ENCODE measurements around the gene PLCD3. TPM values are rescaled to one million over a fixed set of nuclear protein-coding genes. Genes with fewer than 3 reads are reported as not detected.

Gene PLCD3
- polyA plus RNA-seq, 1 experiment, result 81.6 TPM

DNA sequence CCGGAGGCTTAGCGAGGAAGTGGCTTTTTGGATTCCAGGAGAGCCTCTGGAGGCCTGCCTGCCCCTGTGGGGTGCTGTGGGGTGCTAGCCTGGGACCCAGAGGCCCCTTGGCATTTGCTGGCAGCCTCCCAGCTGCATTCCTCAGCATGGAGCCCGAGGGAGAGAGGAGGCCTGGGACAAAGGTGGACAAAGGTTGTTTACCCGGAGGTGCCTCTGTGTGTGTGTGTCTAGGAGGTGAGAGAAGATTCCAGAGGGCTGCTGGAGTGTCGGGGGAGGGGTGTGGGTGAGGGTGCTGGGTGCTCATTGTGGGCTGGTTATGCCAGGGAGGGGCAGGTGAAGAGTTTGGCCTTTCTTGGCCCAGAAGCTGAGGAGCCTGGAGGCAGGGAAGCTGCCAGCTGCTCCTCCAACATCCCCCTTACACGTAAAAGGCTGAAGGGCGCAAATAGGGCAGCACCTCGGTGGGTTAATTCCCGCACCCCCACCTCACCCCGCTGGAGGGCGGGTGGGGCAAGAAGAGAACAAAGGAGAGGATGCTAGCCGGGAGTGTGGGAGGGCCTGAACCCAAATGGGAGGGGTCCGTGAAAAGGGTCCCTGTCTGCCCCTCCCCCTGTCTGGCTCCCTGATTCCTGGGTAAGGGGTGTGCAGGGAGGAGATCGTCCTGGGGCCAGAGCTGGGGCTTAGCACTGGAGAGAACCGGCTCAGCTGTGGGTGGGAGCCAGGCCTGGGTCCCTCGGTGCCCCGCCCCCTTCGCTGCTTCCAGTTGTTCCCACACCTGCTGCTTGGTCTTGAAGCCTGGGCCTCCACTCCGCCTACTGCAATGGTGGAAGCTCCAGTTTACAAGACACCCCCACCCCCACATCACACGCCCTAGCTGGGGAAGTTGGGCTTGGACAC is 39.3 kb upstream of the PLCD3 start:
- TF ChIP-seq, protein P1, sequence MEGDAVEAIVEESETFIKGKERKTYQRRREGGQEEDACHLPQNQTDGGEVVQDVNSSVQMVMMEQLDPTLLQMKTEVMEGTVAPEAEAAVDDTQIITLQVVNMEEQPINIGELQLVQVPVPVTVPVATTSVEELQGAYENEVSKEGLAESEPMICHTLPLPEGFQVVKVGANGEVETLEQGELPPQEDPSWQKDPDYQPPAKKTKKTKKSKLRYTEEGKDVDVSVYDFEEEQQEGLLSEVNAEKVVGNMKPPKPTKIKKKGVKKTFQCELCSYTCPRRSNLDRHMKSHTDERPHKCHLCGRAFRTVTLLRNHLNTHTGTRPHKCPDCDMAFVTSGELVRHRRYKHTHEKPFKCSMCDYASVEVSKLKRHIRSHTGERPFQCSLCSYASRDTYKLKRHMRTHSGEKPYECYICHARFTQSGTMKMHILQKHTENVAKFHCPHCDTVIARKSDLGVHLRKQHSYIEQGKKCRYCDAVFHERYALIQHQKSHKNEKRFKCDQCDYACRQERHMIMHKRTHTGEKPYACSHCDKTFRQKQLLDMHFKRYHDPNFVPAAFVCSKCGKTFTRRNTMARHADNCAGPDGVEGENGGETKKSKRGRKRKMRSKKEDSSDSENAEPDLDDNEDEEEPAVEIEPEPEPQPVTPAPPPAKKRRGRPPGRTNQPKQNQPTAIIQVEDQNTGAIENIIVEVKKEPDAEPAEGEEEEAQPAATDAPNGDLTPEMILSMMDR (IDR thresholded peaks at IDR 0.05; ENCODE audit: insufficient read depth, low read depth, low read length), result no peak
- DNase-seq (ENCODE audit: low read depth), result no peak
- ChIA-PET CTCF (interaction anchor here (0.7 to 10.2 kb wide), 6 partner anchors 10 to 64 kb away, joined by 3 to 62 read pairs (median 10); partner anchors contain the start of genes ACBD4, HEXIM1 and HEXIM2), POLR2A (interaction anchor here (0.7 kb wide), 2 partner anchors 20 to 471 kb away, joined by 3 read pairs; no protein-coding TSS in a partner anchor)
- no peaks in the 10 kb centered on the region for H3K27me3 ChIP-seq (ENCODE audit: control insufficient read depth, insufficient read depth, low read length)
- peak overlapping the region; percentile 18 for H3K4me3 ChIP-seq (ENCODE audit: low read depth, low read length)
- peaks cover 1% of the 10 kb centered on the region; the same call in 1 of the 2 replicates for H3K36me3 ChIP-seq (ENCODE audit: control insufficient read depth, insufficient read depth, low read length)

DNA sequence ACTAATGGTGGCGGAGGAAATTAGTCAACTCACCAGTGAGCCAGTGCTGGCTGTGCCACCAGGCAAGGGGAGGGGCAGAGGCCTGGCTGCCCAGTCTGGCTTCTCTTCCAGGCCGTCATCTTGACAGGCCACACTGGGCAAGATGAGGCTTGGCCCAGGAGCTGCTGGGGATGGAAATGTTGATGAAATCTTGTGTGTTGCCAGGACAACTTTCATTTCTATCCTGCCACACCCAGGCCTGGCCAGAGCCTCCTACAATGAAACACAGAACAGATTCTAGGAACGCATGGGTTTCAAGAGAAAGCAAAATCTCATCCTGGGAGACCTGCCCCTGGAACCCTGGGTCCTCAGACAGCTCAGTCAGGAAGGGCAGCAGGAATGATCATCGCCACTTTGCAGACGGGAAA is 38.6 kb upstream of the PLCD3 start:
- peak; percentile 73 for DNase-seq (ENCODE audit: low read depth)
- TF ChIP-seq, protein P1 (IDR thresholded peaks at IDR 0.05; ENCODE audit: insufficient read depth, low read depth, low read length), result no peak

DNA sequence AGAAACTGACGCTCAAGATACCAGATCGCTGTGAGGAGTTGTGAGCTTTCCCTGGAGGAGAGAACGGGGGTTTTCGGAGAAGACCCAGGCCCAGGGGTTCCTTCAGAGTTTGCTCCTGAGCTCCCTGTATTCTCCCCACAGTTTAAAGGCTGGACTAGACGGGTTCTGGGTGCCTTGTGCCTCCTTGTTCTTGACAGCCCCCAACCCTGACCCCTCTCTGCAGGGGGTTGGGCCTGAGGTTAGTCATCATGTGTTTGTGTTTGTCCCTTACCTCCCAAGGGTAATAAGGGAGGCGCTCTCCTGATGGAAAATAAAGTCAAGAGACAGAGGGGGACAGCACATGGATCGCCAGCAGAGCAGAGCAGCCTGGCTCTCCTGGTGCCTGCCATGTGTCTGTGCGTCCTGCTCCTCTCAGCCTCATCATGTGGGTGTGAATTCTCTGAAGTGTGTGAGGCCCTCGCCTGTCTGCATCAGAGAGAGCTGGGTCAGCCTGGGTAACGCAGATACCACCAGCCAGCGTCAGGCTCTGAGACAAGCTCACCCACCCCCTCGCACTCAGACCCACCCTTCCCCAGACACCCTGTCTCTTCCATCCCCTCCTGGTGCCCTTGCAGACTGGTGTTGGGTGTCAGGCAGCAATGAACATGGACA is 38.1 kb upstream of the PLCD3 start:
- CTCF ChIA-PET, result interaction anchor here (0.5 to 10.2 kb wide), 6 partner anchors 9 to 724 kb away, joined by 4 to 62 read pairs (median 10); partner anchors contain the start of genes ACBD4, HEXIM1 and HEXIM2
- Histone ChIP-seq H3K4me3 (ENCODE audit: low read depth, low read length) (no peak overlapping the region), H3K36me3 (ENCODE audit: control insufficient read depth, insufficient read depth, low read length) (peaks cover 1% of the 10 kb centered on the region; the same call in 1 of the 2 replicates), H3K27me3 (ENCODE audit: control insufficient read depth, insufficient read depth, low read length) (no peaks in the 10 kb centered on the region)
- TF ChIP-seq, protein P1 (IDR thresholded peaks at IDR 0.05; ENCODE audit: insufficient read depth, low read depth, low read length), result no peak
- POLR2A ChIA-PET, result interaction anchor here (0.7 kb wide), 1 partner anchor 473 kb away, joined by 3 read pairs; no protein-coding TSS in a partner anchor
- no peak for DNase-seq (ENCODE audit: low read depth)

More for the DNA sequence above, 38.6 kb upstream of the PLCD3 start:
- H3K27me3 ChIP-seq (ENCODE audit: control insufficient read depth, insufficient read depth, low read length), result no peaks in the 10 kb centered on the region
- peak overlapping the region; percentile 18 for H3K4me3 ChIP-seq (ENCODE audit: low read depth, low read length)
- H3K36me3 ChIP-seq (ENCODE audit: control insufficient read depth, insufficient read depth, low read length), result peaks cover 1% of the 10 kb centered on the region; the same call in 1 of the 2 replicates
- CTCF ChIA-PET, result interaction anchor here (0.7 to 10.2 kb wide), 5 partner anchors 10 to 35 kb away, joined by 3 to 62 read pairs (median 15); partner anchors contain the start of genes ACBD4, HEXIM1 and HEXIM2
- POLR2A ChIA-PET, result interaction anchor here (0.7 kb wide), 2 partner anchors 19 to 472 kb away, joined by 3 read pairs; no protein-coding TSS in a partner anchor

DNA sequence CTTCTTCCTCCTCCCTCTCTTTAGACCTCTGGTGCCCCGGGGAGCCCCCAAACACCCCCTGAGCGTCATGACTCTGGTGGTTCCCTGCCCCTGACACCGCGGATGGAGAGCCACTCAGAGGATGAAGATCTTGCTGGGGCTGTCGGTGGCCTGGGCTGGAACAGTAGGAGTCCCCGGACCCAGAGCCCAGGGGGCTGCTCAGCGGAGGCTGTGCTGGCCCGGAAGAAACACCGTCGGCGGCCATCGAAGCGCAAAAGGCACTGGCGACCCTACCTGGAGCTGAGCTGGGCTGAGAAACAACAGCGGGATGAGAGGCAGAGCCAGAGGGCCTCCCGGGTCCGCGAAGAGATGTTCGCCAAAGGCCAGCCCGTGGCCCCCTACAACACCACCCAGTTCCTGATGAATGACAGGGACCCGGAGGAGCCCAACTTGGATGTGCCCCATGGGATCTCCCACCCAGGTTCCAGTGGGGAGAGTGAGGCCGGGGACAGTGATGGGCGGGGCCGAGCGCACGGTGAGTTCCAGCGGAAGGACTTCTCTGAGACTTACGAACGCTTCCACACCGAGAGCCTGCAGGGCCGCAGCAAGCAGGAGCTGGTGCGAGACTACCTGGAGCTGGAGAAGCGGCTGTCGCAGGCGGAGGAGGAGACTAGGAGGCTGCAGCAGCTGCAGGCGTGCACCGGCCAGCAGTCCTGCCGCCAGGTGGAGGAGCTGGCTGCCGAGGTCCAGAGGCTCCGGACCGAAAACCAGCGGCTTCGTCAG is 36.9 kb upstream of the PLCD3 start:
- DNase-seq (ENCODE audit: low read depth), result no peak
- Histone ChIP-seq H3K4me3 (ENCODE audit: low read depth, low read length) (no peak overlapping the region), H3K27me3 (ENCODE audit: control insufficient read depth, insufficient read depth, low read length) (no peaks in the 10 kb centered on the region), H3K36me3 (ENCODE audit: control insufficient read depth, insufficient read depth, low read length) (peaks cover 1% of the 10 kb centered on the region; the same call in 1 of the 2 replicates)
- CTCF ChIA-PET, result interaction anchor here (1.2 to 1.6 kb wide), 2 partner anchors 20 to 28 kb away, joined by 4 read pairs; no protein-coding TSS in a partner anchor
- TF ChIP-seq, protein P1 (IDR thresholded peaks at IDR 0.05; ENCODE audit: insufficient read depth, low read depth, low read length), result no peak
- POLR2A ChIA-PET, result no interaction called here
